Measurements from ENCODE around the gene LIN7B. TPM values are rescaled to one million over a fixed set of nuclear protein-coding genes. Genes with fewer than 3 reads are reported as not detected.
"Not testable (repeated sequence)": the region's sequence is repeated elsewhere in the genome, so short reads cannot be mapped to it uniquely, and the experiment has no call there.

Gene LIN7B
- total RNA-seq, 2 donors from 2014 or later, result 5.1 to 7.7 TPM

DNA sequence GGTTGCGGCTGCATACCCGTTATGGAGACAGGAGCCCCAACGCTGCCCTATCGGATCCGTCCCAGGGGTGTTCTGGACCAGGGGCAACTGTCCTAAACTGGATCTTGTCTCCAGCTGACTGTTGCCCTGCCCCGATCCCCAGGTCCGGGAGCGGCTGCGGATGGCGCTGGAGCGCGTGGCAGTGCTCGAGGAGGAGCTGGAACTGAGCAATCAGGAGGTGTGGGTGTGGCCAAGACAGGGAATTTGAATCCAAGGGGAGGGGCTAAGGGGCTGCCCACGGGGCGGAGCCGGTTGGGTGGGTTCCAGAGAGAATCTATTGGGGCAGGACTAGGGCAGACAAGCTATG is 15.0 kb downstream of the LIN7B start:
- no peaks in the 10 kb centered on the region for H3K36me3 Mint-ChIP-seq (ENCODE audit: insufficient read depth in 2 of 2)
- DNase-seq (no peak), ATAC-seq (replicated peaks in 1 of 2) (no peak)
- H3K27me3 Mint-ChIP-seq (ENCODE audit: low read depth), result no peaks in the 10 kb centered on the region
- peak overlapping the region; percentile 88 to 98 for H3K4me3 Mint-ChIP-seq
- H3K9me3 Mint-ChIP-seq, result no peaks in the 10 kb centered on the region
- H3K27ac Mint-ChIP-seq, result no peak overlapping the region
- peaks cover 22% of the 10 kb centered on the region for H3K4me1 Mint-ChIP-seq (ENCODE audit: low read depth)

DNA sequence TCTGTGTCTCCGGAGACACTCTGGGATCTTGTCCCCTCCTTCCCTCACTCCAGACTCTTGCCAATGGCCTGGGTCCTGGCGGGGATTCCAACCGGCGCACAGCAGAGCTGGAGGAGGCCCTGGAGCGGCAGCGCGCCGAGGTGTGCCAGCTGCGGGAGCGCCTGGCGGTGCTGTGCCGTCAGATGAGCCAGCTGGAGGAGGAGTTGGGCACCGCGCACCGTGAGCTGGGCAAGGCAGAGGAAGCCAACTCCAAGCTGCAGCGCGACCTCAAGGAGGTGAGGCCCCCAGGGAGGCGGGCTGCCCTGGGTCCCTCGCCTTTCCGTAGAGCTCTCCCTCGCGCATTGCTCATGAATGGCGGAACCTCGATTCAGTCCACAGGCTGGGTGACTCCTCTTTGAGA is 16.2 kb downstream of the LIN7B start:
- Mint-ChIP-seq H3K36me3 (ENCODE audit: insufficient read depth in 2 of 2) (no peaks in the 10 kb centered on the region), H3K4me3 (no peak overlapping the region), H3K9me3 (no peaks in the 10 kb centered on the region), H3K27me3 (ENCODE audit: low read depth) (no peaks in the 10 kb centered on the region), H3K27ac (no peak overlapping the region), H3K4me1 (ENCODE audit: low read depth) (peaks cover 22% of the 10 kb centered on the region)
- DNase-seq, result no peak
- ATAC-seq (replicated peaks in 1 of 2), result no peak

DNA sequence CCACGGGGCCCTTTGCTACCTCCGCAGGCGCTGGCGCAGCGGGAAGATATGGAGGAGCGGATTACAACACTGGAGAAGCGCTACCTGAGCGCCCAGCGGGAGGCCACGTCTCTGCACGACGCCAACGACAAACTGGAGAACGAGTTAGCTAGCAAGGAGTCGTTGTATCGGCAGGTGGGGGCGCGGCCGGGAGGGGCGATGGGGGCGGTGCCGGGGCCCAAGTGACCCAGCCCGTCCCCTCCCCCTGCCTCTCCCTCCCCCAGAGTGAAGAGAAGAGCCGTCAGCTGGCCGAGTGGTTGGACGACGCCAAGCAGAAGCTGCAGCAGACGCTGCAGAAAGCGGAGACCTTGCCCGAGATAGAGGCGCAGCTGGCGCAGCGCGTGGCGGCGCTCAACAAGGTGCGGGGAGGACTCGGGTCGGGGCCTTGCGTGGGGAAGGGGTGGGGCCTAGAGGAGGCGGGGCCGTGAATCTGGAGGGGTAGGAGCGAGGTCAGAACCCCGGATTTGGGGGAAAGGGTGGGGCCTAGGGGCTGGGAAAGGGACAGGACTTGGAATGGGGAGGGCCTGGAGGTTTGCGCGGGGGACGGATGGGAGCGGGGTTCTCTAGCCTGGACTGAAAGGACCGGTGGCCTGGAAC is 18.9 kb downstream of the LIN7B start:
- Mint-ChIP-seq H3K9me3 (no peaks in the 10 kb centered on the region), H3K4me3 (peak overlapping the region; percentile 67 to 81), H3K27me3 (ENCODE audit: low read depth) (no peaks in the 10 kb centered on the region), H3K36me3 (ENCODE audit: insufficient read depth in 2 of 2) (no peaks in the 10 kb centered on the region), H3K27ac (no peak overlapping the region), H3K4me1 (ENCODE audit: low read depth) (peaks cover 17% of the 10 kb centered on the region)
- DNase-seq (peak; percentile 34 to 48), ATAC-seq (replicated peaks in 1 of 2) (peak; percentile 8 to 48)

DNA sequence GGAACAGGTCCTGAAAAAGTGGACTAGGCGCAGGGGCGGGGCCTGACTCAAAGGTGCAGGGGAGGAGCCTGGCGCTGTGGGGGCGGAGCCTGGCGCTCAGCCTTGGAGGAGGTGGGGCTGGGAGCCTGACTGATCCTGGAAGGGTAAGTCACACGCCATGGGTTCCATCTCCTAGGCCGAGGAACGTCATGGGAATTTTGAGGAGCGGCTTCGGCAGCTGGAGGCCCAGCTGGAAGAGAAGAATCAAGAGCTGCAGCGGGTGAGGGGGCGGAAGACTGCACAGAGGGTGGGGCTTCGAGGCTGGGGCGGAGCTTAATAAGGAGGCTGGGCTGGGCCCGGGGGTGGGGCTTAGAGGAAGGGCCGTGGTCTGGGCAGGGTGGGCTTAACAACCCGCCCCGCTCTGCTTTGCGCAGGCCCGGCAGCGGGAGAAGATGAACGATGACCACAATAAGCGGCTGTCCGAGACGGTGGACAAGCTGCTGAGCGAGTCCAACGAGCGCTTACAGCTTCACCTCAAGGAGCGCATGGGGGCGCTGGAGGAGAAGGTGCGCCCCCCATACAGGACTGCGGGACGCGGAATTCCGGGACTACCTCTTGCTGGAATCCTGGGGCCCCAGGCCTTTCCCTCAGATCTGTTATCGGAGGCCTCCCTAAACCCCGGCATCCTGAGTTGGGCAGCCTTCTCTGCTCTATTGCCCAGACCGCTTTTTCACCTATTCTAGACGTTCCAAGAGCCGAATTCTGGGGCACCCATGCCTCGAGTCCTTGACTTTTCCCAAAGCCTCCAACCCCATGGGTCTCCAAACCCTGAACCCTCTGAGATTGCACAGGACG is 19.7 kb downstream of the LIN7B start:
- peak; percentile 72 to 84 for ATAC-seq (replicated peaks in 1 of 2)
- H3K9me3 Mint-ChIP-seq, result no peaks in the 10 kb centered on the region
- peak overlapping the region; percentile 67 to 81 for H3K4me3 Mint-ChIP-seq

DNA sequence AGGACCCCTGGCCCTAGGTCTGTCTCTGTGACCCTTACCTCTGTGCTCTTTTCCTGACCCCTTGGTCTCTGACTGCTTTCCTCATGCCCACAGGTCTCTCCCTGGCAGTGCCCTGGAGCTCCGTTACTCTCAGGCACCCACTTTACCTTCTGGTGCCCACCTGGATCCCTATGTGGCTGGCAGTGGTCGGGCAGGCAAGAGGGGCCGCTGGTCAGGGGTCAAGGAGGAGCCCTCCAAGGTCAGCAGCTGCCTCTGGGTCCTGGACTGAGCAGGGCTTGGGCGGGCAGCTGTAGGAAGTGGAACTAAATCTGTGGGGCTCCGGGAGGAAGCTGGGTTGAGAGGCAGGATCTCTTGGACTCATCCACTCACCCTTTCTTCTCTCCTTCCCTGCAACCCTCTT is 21.5 kb downstream of the LIN7B start:
- ATAC-seq (replicated peaks in 1 of 2), result no peak
- H3K4me3 Mint-ChIP-seq, result no peak overlapping the region

More for the DNA sequence above, 19.7 kb downstream of the LIN7B start:
- no peaks in the 10 kb centered on the region for H3K27me3 Mint-ChIP-seq (ENCODE audit: low read depth)
- H3K27ac Mint-ChIP-seq, result no peak overlapping the region
- H3K36me3 Mint-ChIP-seq (ENCODE audit: insufficient read depth in 2 of 2), result no peaks in the 10 kb centered on the region
- H3K4me1 Mint-ChIP-seq (ENCODE audit: low read depth), result peaks cover 9% of the 10 kb centered on the region
- DNase-seq, result peak; percentile 57 to 74

DNA sequence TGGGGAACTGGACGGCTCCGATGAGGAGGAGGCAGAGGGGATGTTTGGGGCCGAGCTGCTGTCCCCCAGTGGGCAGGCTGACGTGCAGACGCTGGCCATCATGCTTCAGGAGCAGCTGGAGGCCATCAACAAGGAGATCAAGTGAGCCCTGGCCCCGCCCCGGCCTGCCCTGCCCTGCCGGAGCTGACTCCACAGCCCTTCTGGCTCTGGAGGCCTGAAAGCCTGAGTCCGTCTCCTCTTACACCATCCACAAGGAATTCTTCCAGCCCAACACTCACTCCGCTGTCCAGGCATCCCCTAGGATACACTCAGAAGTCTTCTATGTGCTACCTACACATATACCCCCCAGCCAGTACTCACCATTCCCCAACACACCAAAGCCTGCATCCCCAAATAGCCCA is 22.6 kb downstream of the LIN7B start:
- DNase-seq, result no peak
- ATAC-seq (replicated peaks in 1 of 2), result no peak
- no peaks in the 10 kb centered on the region for H3K4me1 Mint-ChIP-seq (ENCODE audit: low read depth)
- no peak overlapping the region for H3K4me3 Mint-ChIP-seq
- no peak overlapping the region for H3K27ac Mint-ChIP-seq
- no peaks in the 10 kb centered on the region for H3K27me3 Mint-ChIP-seq (ENCODE audit: low read depth)
- no peaks in the 10 kb centered on the region for H3K36me3 Mint-ChIP-seq (ENCODE audit: insufficient read depth in 2 of 2)
- H3K9me3 Mint-ChIP-seq, result no peaks in the 10 kb centered on the region

More for the DNA sequence above, 21.5 kb downstream of the LIN7B start:
- no peak for DNase-seq
- H3K27me3 Mint-ChIP-seq (ENCODE audit: low read depth), result no peaks in the 10 kb centered on the region
- H3K4me1 Mint-ChIP-seq (ENCODE audit: low read depth), result no peaks in the 10 kb centered on the region
- H3K36me3 Mint-ChIP-seq (ENCODE audit: insufficient read depth in 2 of 2), result no peaks in the 10 kb centered on the region
- no peak overlapping the region for H3K27ac Mint-ChIP-seq
- no peaks in the 10 kb centered on the region for H3K9me3 Mint-ChIP-seq

DNA sequence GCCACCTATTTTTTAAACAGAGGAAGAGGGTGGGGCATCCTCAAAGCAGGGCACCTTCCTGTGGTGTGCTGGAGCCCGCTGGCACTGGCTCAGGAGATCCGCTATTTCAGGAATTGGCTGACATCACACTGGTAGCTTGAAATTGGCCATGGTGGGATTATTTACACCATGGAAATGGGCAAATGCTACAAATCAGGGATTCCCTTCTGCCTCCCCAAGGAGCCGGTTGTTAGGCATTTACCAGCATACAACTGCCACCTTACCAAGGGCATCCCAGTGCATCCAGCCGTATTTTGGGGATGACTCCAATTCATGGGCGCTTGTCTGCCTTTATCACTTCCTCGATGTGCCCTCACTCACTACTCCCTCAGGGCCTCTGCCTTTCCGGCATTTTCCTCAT is 26.8 kb downstream of the LIN7B start:
- no peak overlapping the region for H3K4me3 Mint-ChIP-seq
- H3K27ac Mint-ChIP-seq, result no peak overlapping the region
- H3K9me3 Mint-ChIP-seq, result no peaks in the 10 kb centered on the region
- no peak for DNase-seq
- no peaks in the 10 kb centered on the region for H3K36me3 Mint-ChIP-seq (ENCODE audit: insufficient read depth in 2 of 2)
- H3K4me1 Mint-ChIP-seq (ENCODE audit: low read depth), result peaks cover 24% of the 10 kb centered on the region
- ATAC-seq (replicated peaks in 1 of 2), result no peak
- peaks cover 25% of the 10 kb centered on the region for H3K27me3 Mint-ChIP-seq (ENCODE audit: low read depth)

DNA sequence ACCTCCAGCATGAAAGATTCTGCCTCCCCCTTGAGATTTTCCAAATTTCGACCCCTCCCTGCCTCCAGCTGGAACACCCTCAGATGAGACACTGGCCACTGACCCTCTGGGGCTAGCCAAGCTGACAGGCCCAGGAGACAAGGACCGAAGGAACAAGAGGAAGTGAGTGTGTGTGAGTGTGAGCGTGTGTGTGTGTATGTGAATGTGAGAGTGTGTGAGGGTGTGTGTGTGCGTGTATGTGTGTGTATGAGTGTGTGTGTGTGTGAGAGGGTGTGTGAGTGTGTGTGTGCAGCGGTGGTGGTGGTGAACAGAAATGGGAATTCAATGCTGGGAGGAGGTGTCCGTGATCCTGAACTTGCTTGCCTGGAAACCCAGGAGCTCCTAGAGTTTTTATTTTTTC is 27.2 kb downstream of the LIN7B start:
- H3K27ac Mint-ChIP-seq, result no peak overlapping the region
- no peak overlapping the region for H3K4me3 Mint-ChIP-seq
- peaks cover 29% of the 10 kb centered on the region for H3K27me3 Mint-ChIP-seq (ENCODE audit: low read depth)
- H3K36me3 Mint-ChIP-seq (ENCODE audit: insufficient read depth in 2 of 2), result no peaks in the 10 kb centered on the region
- peaks cover 28% of the 10 kb centered on the region for H3K4me1 Mint-ChIP-seq (ENCODE audit: low read depth)
- no peaks in the 10 kb centered on the region for H3K9me3 Mint-ChIP-seq
- ATAC-seq (replicated peaks in 1 of 2), result no peak
- DNase-seq, result no peak

DNA sequence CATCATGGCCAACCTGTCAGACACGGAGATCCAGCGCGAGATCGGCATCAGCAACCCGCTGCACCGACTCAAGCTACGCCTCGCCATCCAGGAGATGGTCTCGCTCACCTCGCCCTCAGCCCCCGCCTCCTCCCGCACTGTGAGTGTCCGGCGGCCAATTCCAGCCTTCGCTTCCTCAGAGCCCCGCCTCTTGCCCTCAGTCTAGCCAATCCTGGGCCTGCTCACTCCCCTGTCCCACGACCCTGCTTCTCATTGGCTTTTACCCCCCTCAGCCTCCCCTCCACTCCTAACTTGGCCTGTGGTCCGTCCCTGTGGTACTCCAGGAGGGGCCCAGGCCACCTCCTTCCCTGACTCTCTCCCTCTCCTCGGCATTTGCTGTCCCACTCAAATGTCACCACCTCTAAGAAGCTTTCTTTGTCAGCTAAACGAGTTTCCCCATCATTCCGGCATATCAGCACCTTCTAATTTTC is 28.7 kb downstream of the LIN7B start:
- H3K4me1 Mint-ChIP-seq (ENCODE audit: low read depth), result peaks cover 30% of the 10 kb centered on the region
- peak overlapping the region; percentile 73 to 96 for H3K4me3 Mint-ChIP-seq
- no peaks in the 10 kb centered on the region for H3K36me3 Mint-ChIP-seq (ENCODE audit: insufficient read depth in 2 of 2)
- no peaks in the 10 kb centered on the region for H3K9me3 Mint-ChIP-seq
- ATAC-seq (replicated peaks in 1 of 2), result peak; percentile 91 to 93
- peak; percentile 81 to 91 for DNase-seq
- H3K27me3 Mint-ChIP-seq (ENCODE audit: low read depth), result peaks cover 44% of the 10 kb centered on the region
- no peak overlapping the region for H3K27ac Mint-ChIP-seq

DNA sequence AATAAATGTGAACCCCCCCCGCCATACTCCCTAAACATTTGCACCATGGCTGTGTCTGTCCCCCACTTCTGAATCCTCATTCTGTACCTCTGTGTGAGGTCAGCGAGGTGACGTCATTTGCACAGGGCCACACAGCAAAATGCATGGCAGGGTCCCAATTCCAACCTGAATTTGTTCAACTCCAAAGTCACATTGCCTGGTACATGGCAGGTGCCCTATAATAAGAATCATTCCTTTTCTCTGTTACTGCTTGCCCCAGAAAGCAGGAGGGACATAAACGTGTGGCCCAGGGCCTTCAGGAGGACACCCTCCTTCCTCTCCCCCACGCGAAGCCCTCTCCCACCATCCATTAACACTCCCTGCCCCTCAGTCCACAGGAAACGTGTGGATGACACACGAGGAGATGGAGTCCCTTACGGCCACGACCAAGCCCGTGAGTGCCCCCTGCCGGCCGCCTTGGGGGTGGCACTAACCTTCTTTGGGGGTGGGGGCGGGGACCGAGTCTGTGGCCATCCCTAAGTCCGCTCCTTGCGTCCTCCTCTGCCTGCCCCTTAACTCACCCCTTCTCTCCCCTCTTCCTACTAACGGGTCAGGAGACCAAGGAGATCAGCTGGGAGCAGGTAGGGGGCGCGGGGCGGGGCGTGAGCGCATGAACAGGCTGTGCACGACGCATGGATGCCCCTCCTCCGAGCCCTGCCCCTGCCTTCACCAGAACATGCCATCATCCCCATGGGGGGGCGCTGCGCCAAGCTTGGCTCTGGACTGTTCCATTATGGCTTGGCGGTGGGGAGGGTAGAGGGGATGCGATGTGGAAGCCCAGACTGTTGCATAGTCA is 31.6 kb downstream of the LIN7B start:
- Mint-ChIP-seq H3K4me1 (ENCODE audit: low read depth) (peaks cover 53% of the 10 kb centered on the region), H3K36me3 (ENCODE audit: insufficient read depth in 2 of 2) (peaks cover 2% of the 10 kb centered on the region in 2 donors), H3K9me3 (no peaks in the 10 kb centered on the region), H3K27ac (no peak overlapping the region), H3K4me3 (peak overlapping the region; percentile 64 to 82), H3K27me3 (ENCODE audit: low read depth) (peaks cover 63% of the 10 kb centered on the region)
- ATAC-seq (replicated peaks in 1 of 2) (peak; percentile 70), DNase-seq (peak; percentile 89)

DNA sequence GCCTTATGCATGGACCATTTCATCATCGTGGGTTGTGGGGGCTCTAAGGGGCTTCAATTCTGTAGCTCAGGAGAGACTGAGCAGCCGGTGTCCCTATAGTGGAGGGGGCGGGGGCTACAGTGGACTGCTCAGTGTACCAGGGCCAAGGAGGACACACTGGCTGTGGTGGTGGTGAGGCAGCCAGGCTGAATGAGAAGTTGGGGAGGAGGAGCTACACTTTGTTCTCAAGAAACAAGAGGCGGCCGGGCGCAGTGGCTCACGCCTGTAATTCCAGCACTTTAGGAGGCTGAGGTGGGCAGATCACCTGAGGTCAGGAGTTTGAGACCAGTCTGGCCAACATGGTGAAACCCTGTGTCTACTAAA is 32.2 kb downstream of the LIN7B start:
- not testable (repeated sequence) for H3K27ac Mint-ChIP-seq; H3K36me3 Mint-ChIP-seq (ENCODE audit: insufficient read depth in 2 of 2); H3K9me3 Mint-ChIP-seq; DNase-seq
- peak in 1 of 2 donors; percentile 3 for ATAC-seq (replicated peaks in 1 of 2)
- H3K4me3 Mint-ChIP-seq, result peak overlapping the region; percentile 64 to 82
- peaks cover 69% of the 10 kb centered on the region for H3K27me3 Mint-ChIP-seq (ENCODE audit: low read depth)
- H3K4me1 Mint-ChIP-seq (ENCODE audit: low read depth), result peaks cover 56% of the 10 kb centered on the region

DNA sequence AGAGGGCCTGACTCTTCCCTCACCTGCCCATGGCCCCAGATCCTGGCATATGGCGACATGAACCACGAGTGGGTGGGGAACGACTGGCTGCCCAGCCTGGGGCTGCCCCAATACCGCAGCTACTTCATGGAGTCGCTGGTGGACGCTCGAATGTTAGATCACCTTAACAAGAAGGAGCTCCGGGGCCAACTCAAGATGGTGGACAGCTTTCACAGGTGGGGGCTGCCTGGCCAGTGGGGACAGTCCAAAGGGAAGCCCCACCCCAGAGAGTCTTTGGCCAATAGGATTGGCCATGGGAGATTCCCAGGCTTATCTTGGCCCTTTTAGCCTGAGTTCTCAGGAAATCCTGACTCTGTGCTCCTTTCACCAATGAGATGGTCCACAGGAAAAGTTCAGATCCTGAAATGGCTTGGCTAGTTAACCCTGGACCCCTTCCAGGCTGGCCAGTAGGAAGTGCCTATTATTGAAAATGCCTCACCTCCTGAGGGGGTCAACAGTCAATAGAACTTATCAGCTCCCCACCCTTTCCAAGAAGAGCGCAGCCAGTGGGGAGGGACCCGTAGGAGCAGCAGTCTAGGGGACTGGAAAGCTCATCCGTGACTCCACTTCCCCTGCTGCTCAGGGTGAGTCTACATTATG is 34.0 kb downstream of the LIN7B start:
- Mint-ChIP-seq H3K4me1 (ENCODE audit: low read depth) (peaks cover 49% of the 10 kb centered on the region), H3K27me3 (ENCODE audit: low read depth) (peaks cover 70% of the 10 kb centered on the region), H3K36me3 (ENCODE audit: insufficient read depth in 2 of 2) (peaks cover 2% of the 10 kb centered on the region in 2 donors), H3K4me3 (peak overlapping the region; percentile 58 to 90), H3K27ac (no peak overlapping the region), H3K9me3 (no peaks in the 10 kb centered on the region)
- DNase-seq, result no peak
- ATAC-seq (replicated peaks in 1 of 2), result no peak

Data from activated T-cell treated with anti-CD3 and anti-CD28 coated beads, Interleukin-2, amount 50 U/mL, for 72 hours (primary cell).